ENCODE data around the gene EXOSC6.
"Not testable (repeated sequence)": the region's sequence is repeated elsewhere in the genome, so short reads cannot be mapped to it uniquely, and the experiment has no call there.

DNA sequence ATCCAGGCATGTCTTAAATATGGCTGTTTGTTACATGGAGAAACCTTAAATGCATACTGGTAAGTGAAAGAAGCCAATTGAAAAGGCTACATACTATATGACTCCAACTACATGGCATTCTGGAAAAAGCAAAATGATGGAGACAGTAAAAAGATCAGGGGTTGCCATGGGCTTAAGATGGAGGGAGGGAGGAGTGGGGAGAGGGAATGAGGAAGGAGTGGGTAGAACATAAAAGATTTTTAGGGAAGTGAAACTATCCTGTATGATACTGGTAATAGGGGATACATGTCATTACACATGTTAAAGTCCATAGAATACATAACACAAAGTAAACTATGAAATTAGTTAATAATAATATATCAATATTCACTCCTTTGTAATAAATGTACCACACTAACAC lies 13.0 kb downstream of the EXOSC6 start:
- TF ChIP-seq, protein P1, sequence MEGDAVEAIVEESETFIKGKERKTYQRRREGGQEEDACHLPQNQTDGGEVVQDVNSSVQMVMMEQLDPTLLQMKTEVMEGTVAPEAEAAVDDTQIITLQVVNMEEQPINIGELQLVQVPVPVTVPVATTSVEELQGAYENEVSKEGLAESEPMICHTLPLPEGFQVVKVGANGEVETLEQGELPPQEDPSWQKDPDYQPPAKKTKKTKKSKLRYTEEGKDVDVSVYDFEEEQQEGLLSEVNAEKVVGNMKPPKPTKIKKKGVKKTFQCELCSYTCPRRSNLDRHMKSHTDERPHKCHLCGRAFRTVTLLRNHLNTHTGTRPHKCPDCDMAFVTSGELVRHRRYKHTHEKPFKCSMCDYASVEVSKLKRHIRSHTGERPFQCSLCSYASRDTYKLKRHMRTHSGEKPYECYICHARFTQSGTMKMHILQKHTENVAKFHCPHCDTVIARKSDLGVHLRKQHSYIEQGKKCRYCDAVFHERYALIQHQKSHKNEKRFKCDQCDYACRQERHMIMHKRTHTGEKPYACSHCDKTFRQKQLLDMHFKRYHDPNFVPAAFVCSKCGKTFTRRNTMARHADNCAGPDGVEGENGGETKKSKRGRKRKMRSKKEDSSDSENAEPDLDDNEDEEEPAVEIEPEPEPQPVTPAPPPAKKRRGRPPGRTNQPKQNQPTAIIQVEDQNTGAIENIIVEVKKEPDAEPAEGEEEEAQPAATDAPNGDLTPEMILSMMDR (IDR thresholded peaks at IDR 0.05) = not testable (repeated sequence)
- TF ChIP-seq POLR2AphosphoS5 (IDR thresholded peaks at IDR 0.05; ENCODE audit: low read depth, low read length); TCF7L2 (IDR thresholded peaks at IDR 0.05; ENCODE audit: low read depth, low read length); SIN3A (IDR thresholded peaks at IDR 0.05; ENCODE audit: borderline replicate concordance, insufficient read depth, low read depth, low read length): not testable (repeated sequence)
- TF ChIP-seq, protein P2, sequence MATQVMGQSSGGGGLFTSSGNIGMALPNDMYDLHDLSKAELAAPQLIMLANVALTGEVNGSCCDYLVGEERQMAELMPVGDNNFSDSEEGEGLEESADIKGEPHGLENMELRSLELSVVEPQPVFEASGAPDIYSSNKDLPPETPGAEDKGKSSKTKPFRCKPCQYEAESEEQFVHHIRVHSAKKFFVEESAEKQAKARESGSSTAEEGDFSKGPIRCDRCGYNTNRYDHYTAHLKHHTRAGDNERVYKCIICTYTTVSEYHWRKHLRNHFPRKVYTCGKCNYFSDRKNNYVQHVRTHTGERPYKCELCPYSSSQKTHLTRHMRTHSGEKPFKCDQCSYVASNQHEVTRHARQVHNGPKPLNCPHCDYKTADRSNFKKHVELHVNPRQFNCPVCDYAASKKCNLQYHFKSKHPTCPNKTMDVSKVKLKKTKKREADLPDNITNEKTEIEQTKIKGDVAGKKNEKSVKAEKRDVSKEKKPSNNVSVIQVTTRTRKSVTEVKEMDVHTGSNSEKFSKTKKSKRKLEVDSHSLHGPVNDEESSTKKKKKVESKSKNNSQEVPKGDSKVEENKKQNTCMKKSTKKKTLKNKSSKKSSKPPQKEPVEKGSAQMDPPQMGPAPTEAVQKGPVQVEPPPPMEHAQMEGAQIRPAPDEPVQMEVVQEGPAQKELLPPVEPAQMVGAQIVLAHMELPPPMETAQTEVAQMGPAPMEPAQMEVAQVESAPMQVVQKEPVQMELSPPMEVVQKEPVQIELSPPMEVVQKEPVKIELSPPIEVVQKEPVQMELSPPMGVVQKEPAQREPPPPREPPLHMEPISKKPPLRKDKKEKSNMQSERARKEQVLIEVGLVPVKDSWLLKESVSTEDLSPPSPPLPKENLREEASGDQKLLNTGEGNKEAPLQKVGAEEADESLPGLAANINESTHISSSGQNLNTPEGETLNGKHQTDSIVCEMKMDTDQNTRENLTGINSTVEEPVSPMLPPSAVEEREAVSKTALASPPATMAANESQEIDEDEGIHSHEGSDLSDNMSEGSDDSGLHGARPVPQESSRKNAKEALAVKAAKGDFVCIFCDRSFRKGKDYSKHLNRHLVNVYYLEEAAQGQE (IDR thresholded peaks at IDR 0.05; ENCODE audit: insufficient read depth in 1 of 2, low read depth in 2 of 2, low read length in 1 of 2) = not testable (repeated sequence)
